ENCODE data around the gene STRADA. TPM values are rescaled to one million over a fixed set of nuclear protein-coding genes. Genes with fewer than 3 reads are reported as not detected.

STRADA gene
- total and polyA plus RNA-seq, 10 of the 15 experiments (the other 5 are each of a cell fraction or from before 2014, with no cell fraction given): 13.3 to 54.1 (median 44.0) TPM

DNA sequence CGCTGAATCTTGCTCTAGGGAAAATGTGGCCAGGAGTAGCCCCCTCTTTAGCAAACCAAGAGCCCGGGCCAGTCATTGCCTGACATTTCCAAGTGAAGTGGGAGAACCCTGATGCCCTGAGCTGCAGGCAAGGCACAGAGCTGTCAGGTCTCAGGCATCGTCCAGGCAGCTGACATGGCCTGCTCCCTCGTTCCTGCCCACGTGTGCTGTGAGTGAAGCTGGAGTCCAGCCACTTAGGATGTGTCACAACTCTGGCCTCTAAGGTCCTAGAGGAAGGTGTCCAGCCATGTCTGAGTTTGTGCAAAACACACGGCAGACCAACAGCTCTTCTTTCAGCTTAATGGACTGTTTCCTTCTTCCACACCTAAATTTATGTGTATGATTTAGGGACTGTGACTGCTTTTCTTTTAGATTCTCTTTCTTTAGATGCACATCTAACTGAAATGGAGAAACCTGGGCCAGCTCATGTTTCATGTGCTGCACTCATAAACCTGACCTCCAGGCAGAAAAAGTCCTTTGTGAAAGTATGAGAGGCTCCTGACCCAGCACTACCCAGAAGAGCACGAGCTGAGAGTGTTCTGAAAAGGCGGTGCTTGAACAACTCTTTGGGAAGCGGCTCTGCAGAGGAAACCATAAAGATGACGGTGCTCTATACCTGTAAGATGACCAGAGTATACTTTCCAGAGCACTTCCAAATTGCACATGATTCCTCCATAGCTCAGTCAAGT, 26.9 kb downstream of the STRADA start:
- Histone ChIP-seq H3K4me2 (ENCODE audit: control insufficient read depth, insufficient read depth) (no peak overlapping the region), H3K9me3 (replicated peaks; ENCODE audit: control insufficient read depth, insufficient read depth, low read length) (no peaks in the 10 kb centered on the region), H3K36me3 (ENCODE audit: control insufficient read depth in 2 of 2, insufficient read depth in 2 of 2, low read length in 1 of 2) (peaks cover 3 to 21% of the 10 kb centered on the region in 2 experiments), H2AFZ (ENCODE audit: control insufficient read depth, low read depth, low read length) (no peak overlapping the region), H4K20me1 (ENCODE audit: control insufficient read depth, insufficient read depth) (no peaks in the 10 kb centered on the region), H3K27me3 (replicated peaks in 1 of 2; ENCODE audit: control insufficient read depth in 2 of 2, insufficient read depth in 2 of 2, low read length in 1 of 2) (no peaks in the 10 kb centered on the region), H3K27ac (ENCODE audit: control insufficient read depth, insufficient read depth) (no peak overlapping the region), H3K4me1 (ENCODE audit: control insufficient read depth, insufficient read depth, low read length) (no peaks in the 10 kb centered on the region), H3K79me2 (ENCODE audit: control insufficient read depth, insufficient read depth, low read length) (no peaks in the 10 kb centered on the region), H3K9ac (ENCODE audit: control insufficient read depth, insufficient read depth, low read length) (no peak overlapping the region), H3K4me3 (no peak overlapping the region)
- BruUV-seq (replicated peaks): no TSS peak
- no peak for DNase-seq (ENCODE audit: low read depth, low spot score)
- ChIA-PET CTCF (interaction anchor here (1.5 kb wide), 1 partner anchor 103 kb away, joined by 5 read pairs; no protein-coding TSS in a partner anchor), RAD21 (ENCODE audit: unreplicated experiment) (interaction anchor here (1.5 kb wide), 1 partner anchor 289 kb away, joined by 4 read pairs; no protein-coding TSS in a partner anchor), POLR2A (no interaction called here), SMC1A (ENCODE audit: uncharacterized antibody, unreplicated experiment) (interaction anchor here (1.4 to 1.5 kb wide), 2 partner anchors 27 to 95 kb away, joined by 3 read pairs; partner anchors contain the start of gene STRADA)
- ATAC-seq: no peak
- in situ Hi-C loops (cut with MboI): no loop called here
- no peak for FAIRE-seq
- intact Hi-C loops (cut with micrococcal nuclease; ENCODE audit: unreplicated experiment): no loop called here
- WGBS (ENCODE audit: insufficient coverage, insufficient replicate concordance, low lambda C conversion rate, missing lambda C conversion rate): 89% methylated on average over 10 of the region's 10 CpGs
- TF ChIP-seq MEF2B (IDR thresholded peaks at IDR 0.05; ENCODE audit: partially characterized antibody, poor library complexity, severe bottlenecking): no peak
- TF ChIP-seq ZNF217 (IDR thresholded peaks at IDR 0.05): no peak
- TF ChIP-seq, protein P1, sequence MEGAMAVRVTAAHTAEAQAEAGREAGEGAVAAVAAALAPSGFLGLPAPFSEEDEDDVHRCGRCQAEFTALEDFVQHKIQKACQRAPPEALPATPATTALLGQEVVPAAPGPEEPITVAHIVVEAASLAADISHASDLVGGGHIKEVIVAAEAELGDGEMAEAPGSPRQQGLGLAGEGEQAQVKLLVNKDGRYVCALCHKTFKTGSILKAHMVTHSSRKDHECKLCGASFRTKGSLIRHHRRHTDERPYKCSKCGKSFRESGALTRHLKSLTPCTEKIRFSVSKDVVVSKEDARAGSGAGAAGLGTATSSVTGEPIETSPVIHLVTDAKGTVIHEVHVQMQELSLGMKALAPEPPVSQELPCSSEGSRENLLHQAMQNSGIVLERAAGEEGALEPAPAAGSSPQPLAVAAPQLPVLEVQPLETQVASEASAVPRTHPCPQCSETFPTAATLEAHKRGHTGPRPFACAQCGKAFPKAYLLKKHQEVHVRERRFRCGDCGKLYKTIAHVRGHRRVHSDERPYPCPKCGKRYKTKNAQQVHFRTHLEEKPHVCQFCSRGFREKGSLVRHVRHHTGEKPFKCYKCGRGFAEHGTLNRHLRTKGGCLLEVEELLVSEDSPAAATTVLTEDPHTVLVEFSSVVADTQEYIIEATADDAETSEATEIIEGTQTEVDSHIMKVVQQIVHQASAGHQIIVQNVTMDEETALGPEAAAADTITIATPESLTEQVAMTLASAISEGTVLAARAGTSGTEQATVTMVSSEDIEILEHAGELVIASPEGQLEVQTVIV (IDR thresholded peaks at IDR 0.05; ENCODE audit: borderline replicate concordance, partially characterized antibody): no peak
- TF ChIP-seq CHD1 (IDR thresholded peaks at IDR 0.05; ENCODE audit: low read depth, low read length): no peak
- no peak for TF ChIP-seq SREBF2 (IDR thresholded peaks at IDR 0.05; ENCODE audit: low read length)
- TF ChIP-seq STAT1 (conservative IDR thresholded peaks at IDR 0.05): no peak
- TF ChIP-seq, protein P2, sequence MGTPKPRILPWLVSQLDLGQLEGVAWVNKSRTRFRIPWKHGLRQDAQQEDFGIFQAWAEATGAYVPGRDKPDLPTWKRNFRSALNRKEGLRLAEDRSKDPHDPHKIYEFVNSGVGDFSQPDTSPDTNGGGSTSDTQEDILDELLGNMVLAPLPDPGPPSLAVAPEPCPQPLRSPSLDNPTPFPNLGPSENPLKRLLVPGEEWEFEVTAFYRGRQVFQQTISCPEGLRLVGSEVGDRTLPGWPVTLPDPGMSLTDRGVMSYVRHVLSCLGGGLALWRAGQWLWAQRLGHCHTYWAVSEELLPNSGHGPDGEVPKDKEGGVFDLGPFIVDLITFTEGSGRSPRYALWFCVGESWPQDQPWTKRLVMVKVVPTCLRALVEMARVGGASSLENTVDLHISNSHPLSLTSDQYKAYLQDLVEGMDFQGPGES (IDR thresholded peaks at IDR 0.05): no peak
- TF ChIP-seq PBX3 (IDR thresholded peaks at IDR 0.05; ENCODE audit: insufficient replicate concordance, low read depth, low read length): no peak
- TF ChIP-seq ATF2 (IDR thresholded peaks at IDR 0.05; ENCODE audit: low read length): no peak
- no peak for TF ChIP-seq STAT3 (IDR thresholded peaks at IDR 0.05; ENCODE audit: low read depth, low read length)
- no peak for TF ChIP-seq RBBP5 (conservative IDR thresholded peaks at IDR 0.05)
- TF ChIP-seq GATAD2B (conservative IDR thresholded peaks at IDR 0.05; ENCODE audit: low read depth): no peak
- TF ChIP-seq HDAC6 (IDR thresholded peaks at IDR 0.05; ENCODE audit: unreplicated experiment): no peak
- TF ChIP-seq NFYB (IDR thresholded peaks at IDR 0.05; ENCODE audit: insufficient read depth, low read depth, low read length): no peak
- no peak for TF ChIP-seq POU2F2 (IDR thresholded peaks at IDR 0.05; ENCODE audit: borderline replicate concordance, low read depth, low read length)
